H1 (cell line): ENCODE data around the gene DNAH8. TPM values are rescaled to one million over a fixed set of nuclear protein-coding genes. Genes with fewer than 3 reads are reported as not detected.
A peak's percentile ranks its signal among the peaks of the same experiment; 100 is the strongest.

ENCODE experiments used
- CTCF ChIA-PET: fragments of 300-600 bp; sonication (Branson Sonifier 250); formaldehyde crosslinking; loops from one replicate; lab custom pipeline; 2021; ENCODE audit not compliant: partially characterized antibody; lab: Charles Lee
- POLR2A ChIA-PET: fragments of 300-600 bp; sonication (Branson Sonifier 250); formaldehyde crosslinking; loops from one replicate; lab custom pipeline; 2021; ENCODE audit warnings: inconsistent platforms; ENCODE audit not compliant: partially characterized antibody; lab: Charles Lee
- DNase-seq, 2 experiments: peaks; one replicate each; pipeline versions ENCODE4 v3.0.0 to v3.0.0-alpha.2; 2010 to 2022; ENCODE audit warnings: low spot score in 2 of 2, low read depth in 1 of 2, mixed read lengths in 1 of 2
- FAIRE-seq: peaks from 2 replicates; lab custom pipeline; 2011; peaks lifted over from hg19 to GRCh38; lab: Jason Lieb, UNC
- H2AFZ ChIP-seq: 2 replicates; pipeline ENCODE4 v1.8.1; 2012; ENCODE audit warnings: low read length, inconsistent platforms
- H2AK5ac ChIP-seq: 2 replicates; pipeline ENCODE4 v1.6.1; 2013; ENCODE audit warnings: low read depth, low read length
- H2BK120ac ChIP-seq: replicated peaks from 2 replicates; pipeline ENCODE3; 2013; ENCODE audit warnings: low read depth, low read length, inconsistent platforms
- H2BK12ac ChIP-seq: 2 replicates; pipeline ENCODE4 v1.6.1; 2013; ENCODE audit warnings: low read depth, low read length
- H2BK15ac ChIP-seq: 2 replicates; pipeline ENCODE4 v1.6.1; 2013; ENCODE audit warnings: low read length
- H2BK20ac ChIP-seq: 2 replicates; pipeline ENCODE4 v1.6.1; 2013; ENCODE audit warnings: low read length
- H2BK5ac ChIP-seq: 2 replicates; pipeline ENCODE4 v1.6.1; 2013; ENCODE audit warnings: low read depth, low read length
- H3K14ac ChIP-seq: 2 replicates; pipeline ENCODE4 v1.6.1; 2013; ENCODE audit warnings: inconsistent platforms; ENCODE audit not compliant: insufficient read length
- H3K18ac ChIP-seq: 2 replicates; pipeline ENCODE4 v1.6.1; 2013; ENCODE audit warnings: low read length; ENCODE audit errors: extremely low read depth
- H3K23ac ChIP-seq: 2 replicates; pipeline ENCODE4 v1.6.1; 2013; ENCODE audit warnings: inconsistent platforms; ENCODE audit not compliant: insufficient read length
- H3K23me2 ChIP-seq: 2 replicates; pipeline ENCODE4 v1.6.1; 2013; ENCODE audit warnings: low read depth, low read length
- H3K27ac ChIP-seq: 2 replicates; pipeline ENCODE4 v1.6.1; 2011; ENCODE audit warnings: low read depth, low read length, inconsistent platforms
- H3K27me3 ChIP-seq, 4 experiments: replicated peaks in 1 of 4; 1 replicate in 1 of 4; 2 replicates in 3 of 4; pipeline versions ENCODE4 v1.6.1 to v1.8.1; 2011 to 2013; ENCODE audit warnings: low read length in 3 of 4, mild to moderate bottlenecking in 3 of 4, inconsistent platforms in 2 of 4, mixed read lengths in 2 of 4, moderate library complexity in 1 of 4; ENCODE audit not compliant: control insufficient read depth in 3 of 4, insufficient read depth in 3 of 4; ENCODE audit errors: extremely low read depth in 1 of 4
- H3K36me3 ChIP-seq, 4 experiments: 2 replicates each; pipeline versions ENCODE4 v1.6.1 to v1.8.1; 2011 to 2013; ENCODE audit warnings: mild to moderate bottlenecking in 4 of 4, low read length in 3 of 4, moderate library complexity in 2 of 4, control low read depth in 1 of 4, inconsistent platforms in 1 of 4; ENCODE audit not compliant: insufficient read depth in 4 of 4, control insufficient read depth in 2 of 4
- H3K4ac ChIP-seq: replicated peaks from 2 replicates; pipeline ENCODE3; 2013; ENCODE audit warnings: low read length, low read depth, mixed read lengths, inconsistent platforms; ENCODE audit not compliant: insufficient read length
- H3K4me1 ChIP-seq, 4 experiments: replicated peaks in 1 of 4; 1 replicate in 1 of 4; 2 replicates in 3 of 4; pipeline versions ENCODE4 v1.6.1 to v1.8.1; 2011 to 2013; ENCODE audit warnings: low read length in 3 of 4, inconsistent platforms in 2 of 4, mixed read lengths in 1 of 4; ENCODE audit not compliant: insufficient read depth in 4 of 4, control insufficient read depth in 3 of 4
- H3K4me2 ChIP-seq, 2 experiments: 2 replicates each; pipeline versions ENCODE4 v1.6.1 to v1.8.1; 2011 to 2013; ENCODE audit warnings: low read depth in 2 of 2, low read length in 2 of 2, control low read depth in 1 of 2, inconsistent platforms in 1 of 2, mild to moderate bottlenecking in 1 of 2; ENCODE audit not compliant: insufficient read depth in 1 of 2
- H3K4me3 ChIP-seq, 4 experiments: fragments of 200-600, 300-600 bp in 1 of 4; sonication (generic), shearing (Covaris generic), sonication (Bioruptor Twin) in 1 of 4; 2 replicates each; pipeline versions ENCODE4 v1.5.1 to v1.8.1; 2011 to 2016; ENCODE audit warnings: low read length in 4 of 4, low read depth in 3 of 4, control low read depth in 2 of 4, inconsistent platforms in 2 of 4, mild to moderate bottlenecking in 2 of 4, mixed read lengths in 1 of 4, moderate library complexity in 1 of 4; ENCODE audit not compliant: insufficient read depth in 2 of 4; ENCODE audit errors: extremely low read depth in 1 of 4
- H3K56ac ChIP-seq: replicated peaks from 2 replicates; pipeline ENCODE3; 2013; ENCODE audit warnings: low read depth, mild to moderate bottlenecking, mixed read lengths, low read length, inconsistent platforms; ENCODE audit not compliant: insufficient read length
- H3K79me1 ChIP-seq: 2 replicates; pipeline ENCODE4 v1.6.1; 2013; ENCODE audit warnings: low read depth, low read length, control low read depth
- H3K79me2 ChIP-seq, 2 experiments: 2 replicates each; pipeline versions ENCODE4 v1.6.1 to v1.8.1; 2012 to 2013; ENCODE audit warnings: low read length in 2 of 2, mild to moderate bottlenecking in 2 of 2, inconsistent platforms in 1 of 2; ENCODE audit not compliant: insufficient read depth in 2 of 2, control insufficient read depth in 1 of 2
- H3K9ac ChIP-seq, 4 experiments: replicated peaks in 1 of 4; 1 replicate in 1 of 4; 2 replicates in 3 of 4; pipeline versions ENCODE4 v1.6.1 to v1.8.1; 2011 to 2013; ENCODE audit warnings: low read depth in 3 of 4, low read length in 3 of 4, control low read depth in 2 of 4, mild to moderate bottlenecking in 2 of 4, moderate library complexity in 2 of 4, inconsistent platforms in 1 of 4; ENCODE audit errors: extremely low read depth in 1 of 4
- H3K9me3 ChIP-seq, 2 experiments: 2 replicates each; pipeline versions ENCODE4 v1.6.1 to v1.8.1; 2012 to 2013; ENCODE audit warnings: mild to moderate bottlenecking in 2 of 2, moderate library complexity in 2 of 2, control low read depth in 1 of 2, inconsistent platforms in 1 of 2, low read depth in 1 of 2, low read length in 1 of 2, mixed read lengths in 1 of 2; ENCODE audit not compliant: insufficient read depth in 2 of 2
- H4K20me1 ChIP-seq, 2 experiments: replicated peaks in 1 of 2; 2 replicates each; pipeline versions ENCODE3 to v1.8.1; 2011 to 2013; ENCODE audit warnings: inconsistent platforms in 2 of 2, low read length in 2 of 2, mild to moderate bottlenecking in 1 of 2; ENCODE audit not compliant: insufficient read depth in 2 of 2, control insufficient read depth in 1 of 2
- H4K5ac ChIP-seq: 2 replicates; pipeline ENCODE4 v1.6.1; 2013; ENCODE audit warnings: low read length, low read depth, mixed read lengths, inconsistent platforms; ENCODE audit not compliant: insufficient read length
- H4K8ac ChIP-seq: 2 replicates; pipeline ENCODE4 v1.8.0; 2013; ENCODE audit warnings: mild to moderate bottlenecking, moderate library complexity, low read length, inconsistent platforms; ENCODE audit not compliant: insufficient read depth; ENCODE audit errors: extremely low read depth
- H4K91ac ChIP-seq: replicated peaks from 2 replicates; pipeline ENCODE3; 2013; ENCODE audit warnings: low read length, mixed read lengths, inconsistent platforms; ENCODE audit not compliant: insufficient read length
- BACH1 ChIP-seq: IDR thresholded peaks from 2 replicates; pipeline ENCODE4 v1.6.1; 2012; ENCODE audit warnings: low read length, improper control_type of control experiment
- CBX5 ChIP-seq: fragments of 300-800, 300-1000 bp; sonication (generic); IDR thresholded peaks from 2 replicates; pipeline ENCODE4 v1.7.1; 2016; ENCODE audit warnings: antibody characterized with exemption, low read length, low read depth
- CREB1 ChIP-seq: IDR thresholded peaks from 2 replicates; pipeline ENCODE4 v1.6.1; 2012; ENCODE audit warnings: inconsistent platforms
- CTCF ChIP-seq, 3 experiments: IDR thresholded peaks; 1 replicate in 2 of 3; 2 replicates in 1 of 3; pipeline versions ENCODE4 v1.5.1 to v1.6.1; 2011; ENCODE audit warnings: low read length in 3 of 3, mild to moderate bottlenecking in 3 of 3, inconsistent platforms in 2 of 3, low read depth in 1 of 3, moderate library complexity in 1 of 3; ENCODE audit not compliant: insufficient read depth in 1 of 3; ENCODE audit errors: control extremely low read depth in 1 of 3
- HDAC2 ChIP-seq, 2 experiments: fragments of 300-600 bp in 1 of 2; sonication (generic) in 1 of 2; IDR thresholded peaks; 2 replicates each; pipeline ENCODE4 v1.6.1; 2011 to 2012; ENCODE audit warnings: low read depth in 2 of 2, low read length in 2 of 2, mild to moderate bottlenecking in 2 of 2, moderate library complexity in 2 of 2, borderline replicate concordance in 1 of 2, inconsistent platforms in 1 of 2
- NRF1 ChIP-seq: IDR thresholded peaks from 2 replicates; pipeline ENCODE4 v1.6.1; 2011; ENCODE audit warnings: mild to moderate bottlenecking, low read depth, low read length, improper control_type of control experiment
- RAD21 ChIP-seq, 2 experiments: IDR thresholded peaks in 1 of 2; conservative IDR thresholded peaks in 1 of 2; 2 replicates each; pipeline ENCODE4 v1.6.1; 2011; ENCODE audit warnings: low read depth in 2 of 2, low read length in 2 of 2, improper control_type of control experiment in 1 of 2, inconsistent platforms in 1 of 2, mild to moderate bottlenecking in 1 of 2, moderate library complexity in 1 of 2
- SAP30 ChIP-seq: fragments of 300-600 bp; sonication (generic); IDR thresholded peaks from 2 replicates; pipeline ENCODE4 v1.7.1; 2012; ENCODE audit warnings: low read length, moderate library complexity, mild to moderate bottlenecking, inconsistent platforms; ENCODE audit not compliant: insufficient read depth, insufficient replicate concordance
- SP2 ChIP-seq: IDR thresholded peaks from 2 replicates; pipeline ENCODE4 v1.6.1; 2012; ENCODE audit warnings: mild to moderate bottlenecking, low read length, inconsistent platforms
- WGBS, 2 experiments: shearing (Covaris generic) in 1 of 2; methylation state at CpG; one replicate each; pipeline versions ENCODE4 v1.1.6 to v1.1.7; 2013 to 2015; ENCODE audit warnings: low lambda C conversion rate in 2 of 2, mixed read lengths in 2 of 2, inconsistent platforms in 1 of 2, low coverage in 1 of 2, missing lambda C conversion rate in 1 of 2; ENCODE audit not compliant: insufficient replicate concordance in 2 of 2, insufficient coverage in 1 of 2, insufficient read length in 1 of 2; ENCODE audit errors: extremely low coverage in 1 of 2, missing lambda C conversion rate in 1 of 2; 5-methylcytosine and 5-hydroxymethylcytosine counted together
- polyA plus RNA-seq, 7 experiments: library from polyadenylated mRNA; depleted of rRNA in 3 of 7; stranded (reverse) in 5 of 7; unstranded in 2 of 7; fragments of >200 nt in 5 of 7; fragments of 200-250 nt in 2 of 7; gene quantifications; 1 replicate in 5 of 7; 2 replicates in 1 of 7; 4 replicates in 1 of 7; pipeline versions ENCODE4 v1.2.1 to v1.2.3, GENCODE V29; 2011 to 2013; ENCODE audit warnings: missing spikeins in 2 of 7, mixed read lengths in 2 of 7
- total RNA-seq: library from RNA; stranded (reverse); fragmentation: NEBNext Ultra II Directional; extraction: Animal tissue kit (Norgen Biotek cat#: 25700); gene quantifications from 2 replicates; pipeline ENCODE4 v1.2.1, GENCODE V29; 2021

The DNAH8 gene
- total and polyA plus RNA-seq, 2 of the 8 experiments (the other 6 are each of a cell fraction or from before 2014, with no cell fraction given) = under 0.01 TPM; not detected in 1

- DNase-seq = no peak
- CTCF ChIA-PET = interaction anchor here (0.7 to 1.6 kb wide), 13 partner anchors 11 to 193 kb away, joined by 3 to 7 read pairs (median 3); no protein-coding TSS in a partner anchor
- H3K4me3 ChIP-seq = no peak overlapping the region
- TF ChIP-seq CBX5 (no peak), SAP30 (no peak), CREB1 (no peak), SP2 (no peak), RAD21 (IDR thresholded peaks at IDR 0.05 in 1 of 2, conservative IDR thresholded peaks at IDR 0.05 in 1 of 2; ENCODE audit: low read depth in 2 of 2, low read length in 2 of 2) (peak; percentile 46 to 56; a peak in 3 of 4 replicates), NRF1 (no peak), HDAC2 (IDR thresholded peaks at IDR 0.05; ENCODE audit: borderline replicate concordance in 1 of 2, low read depth in 2 of 2, low read length in 2 of 2) (no peak), BACH1 (no peak), CTCF (IDR thresholded peaks at IDR 0.05; ENCODE audit: control extremely low read depth in 1 of 3, insufficient read depth in 1 of 3, low read depth in 1 of 3, low read length in 3 of 3) (peak; percentile 43 to 67 (median 49))
These were observed 228.9 kb downstream of the DNAH8 start for GRCh38 chr6:38943964-38944363.

More at GRCh38 chr6:38943964-38944363, 228.9 kb downstream of the DNAH8 start:
- no peak overlapping the region for H2BK20ac ChIP-seq
- no peak overlapping the region for H4K5ac ChIP-seq
- no peaks in the 10 kb centered on the region for H3K9me3 ChIP-seq
- H4K20me1 ChIP-seq = no peaks in the 10 kb centered on the region
- H3K23me2 ChIP-seq = peaks cover 3% of the 10 kb centered on the region; the same call in 1 of the 2 replicates
- H3K36me3 ChIP-seq = no peaks in the 10 kb centered on the region
- H3K14ac ChIP-seq = no peak overlapping the region
- no peak overlapping the region for H2BK12ac ChIP-seq
- H3K9ac ChIP-seq = no peak overlapping the region
- 72% methylated on average over 4 of the region's 4 CpGs; no CpG with 5 or more reads in 1 of the 2 experiments for WGBS, 2 experiments
- H3K56ac ChIP-seq = no peak overlapping the region
- no peak overlapping the region for H2BK15ac ChIP-seq
- no peaks in the 10 kb centered on the region for H3K27me3 ChIP-seq
- no peaks in the 10 kb centered on the region for H3K79me2 ChIP-seq
- FAIRE-seq = peak; percentile 69
- no peak overlapping the region for H2AK5ac ChIP-seq
- H3K18ac ChIP-seq = no peak overlapping the region
- no peak overlapping the region for H3K4ac ChIP-seq
- no peak overlapping the region for H2BK5ac ChIP-seq
- H3K79me1 ChIP-seq = no peaks in the 10 kb centered on the region
- no peak overlapping the region for H3K27ac ChIP-seq
- H3K23ac ChIP-seq = no peak overlapping the region
- POLR2A ChIA-PET = no interaction called here
- H4K8ac ChIP-seq = no peak overlapping the region
- peaks cover 0 to 3% (median 0%) of the 10 kb centered on the region in 4 experiments; a peak in 1 of 7 replicates for H3K4me1 ChIP-seq
- no peak overlapping the region for H2BK120ac ChIP-seq
- no peak overlapping the region for H3K4me2 ChIP-seq
- no peak overlapping the region for H2AFZ ChIP-seq
- no peak overlapping the region for H4K91ac ChIP-seq
